ENCODE results near the gene TGFBR2.

The TGFBR2 gene

GRCh38 chr3:30644615-30645014, 38.2 kb downstream of the TGFBR2 start:
- in situ Hi-C loops (cut with HindIII; ENCODE audit: low sequenced_read_pairs): no loop called here
- H3K4me3 ChIP-seq (ENCODE audit: low read depth, low read length): no peak overlapping the region
- peak; percentile 64 for DNase-seq (ENCODE audit: low read depth, low spot score)
- no peak for TF ChIP-seq CTCF (IDR thresholded peaks at IDR 0.05; ENCODE audit: low read depth, low read length)

GRCh38 chr3:30645077-30645476, 38.7 kb downstream of the TGFBR2 start:
- no peak for TF ChIP-seq CTCF (IDR thresholded peaks at IDR 0.05; ENCODE audit: low read depth, low read length)
- DNase-seq (ENCODE audit: low read depth, low spot score): no peak
- H3K4me3 ChIP-seq (ENCODE audit: low read depth, low read length): no peak overlapping the region
- in situ Hi-C loops (cut with HindIII; ENCODE audit: low sequenced_read_pairs): no loop called here

GRCh38 chr3:30646181-30646876, 39.9 kb downstream of the TGFBR2 start:
- in situ Hi-C loops (cut with HindIII; ENCODE audit: low sequenced_read_pairs): no loop called here
- TF ChIP-seq CTCF (IDR thresholded peaks at IDR 0.05; ENCODE audit: low read depth, low read length): no peak
- H3K4me3 ChIP-seq (ENCODE audit: low read depth, low read length): no peak overlapping the region
- no peak for DNase-seq (ENCODE audit: low read depth, low spot score)

- in situ Hi-C loops (cut with HindIII; ENCODE audit: low sequenced_read_pairs): no loop called here
- DNase-seq (ENCODE audit: low read depth, low spot score): no peak
- no peak overlapping the region for H3K4me3 ChIP-seq (ENCODE audit: low read depth, low read length)
- TF ChIP-seq CTCF (IDR thresholded peaks at IDR 0.05; ENCODE audit: low read depth, low read length): no peak
Measured at GRCh38 chr3:30646961-30647752, 40.8 kb downstream of the TGFBR2 start.

GRCh38 chr3:30648670-30649357, 42.4 kb downstream of the TGFBR2 start:
- in situ Hi-C loops (cut with HindIII; ENCODE audit: low sequenced_read_pairs): no loop called here
- no peak for TF ChIP-seq CTCF (IDR thresholded peaks at IDR 0.05; ENCODE audit: low read depth, low read length)
- H3K4me3 ChIP-seq (ENCODE audit: low read depth, low read length): no peak overlapping the region
- no peak for DNase-seq (ENCODE audit: low read depth, low spot score)

GRCh38 chr3:30649572-30650318, 43.3 kb downstream of the TGFBR2 start:
- DNase-seq (ENCODE audit: low read depth, low spot score): no peak

More at GRCh38 chr3:30649572-30650318, 43.3 kb downstream of the TGFBR2 start:
- H3K4me3 ChIP-seq (ENCODE audit: low read depth, low read length): no peak overlapping the region
- in situ Hi-C loops (cut with HindIII; ENCODE audit: low sequenced_read_pairs): no loop called here
- TF ChIP-seq CTCF (IDR thresholded peaks at IDR 0.05; ENCODE audit: low read depth, low read length): no peak

Data from astrocyte of the spinal cord (primary cell).